Activated T-cell treated with anti-CD3 and anti-CD28 coated beads, Interleukin-2, amount 50 U/mL, for 4 hours (primary cell): ENCODE data around the gene DCX. TPM values are rescaled to one million over a fixed set of nuclear protein-coding genes. Genes with fewer than 3 reads are reported as not detected.

Experiments used
- ATAC-seq, 2 donors: fragments of 200-7000 bp; cut with Tn5 transposase; one replicate each; pipeline ENCODE4 v1.10.0; 2021
- DNase-seq: peaks from one replicate; pipeline ENCODE4 v3.0.0-alpha.2; 2020
- H3K27me3 Mint-ChIP-seq: one replicate; pipeline ENCODE4 v1.8.0; 2021; ENCODE audit warnings: low read depth, mixed read lengths
- H3K36me3 Mint-ChIP-seq: one replicate; pipeline ENCODE4 v1.8.0; 2022; ENCODE audit warnings: mixed read lengths; ENCODE audit not compliant: insufficient read depth
- H3K4me1 Mint-ChIP-seq: one replicate; pipeline ENCODE4 v1.8.0; 2021; ENCODE audit warnings: low read depth, mixed read lengths
- H3K4me3 Mint-ChIP-seq: one replicate; pipeline ENCODE4 v1.8.0; 2021; ENCODE audit warnings: mild to moderate bottlenecking, moderate library complexity, mixed read lengths
- H3K9me3 Mint-ChIP-seq: one replicate; pipeline ENCODE4 v1.8.0; 2021; ENCODE audit warnings: mixed read lengths
- total RNA-seq, 3 donors: library from RNA; stranded (reverse); gene quantifications; one replicate each; pipeline ENCODE4 v1.2.1, GENCODE V29; 2021

The DCX gene
- not detected for total RNA-seq

DNA sequence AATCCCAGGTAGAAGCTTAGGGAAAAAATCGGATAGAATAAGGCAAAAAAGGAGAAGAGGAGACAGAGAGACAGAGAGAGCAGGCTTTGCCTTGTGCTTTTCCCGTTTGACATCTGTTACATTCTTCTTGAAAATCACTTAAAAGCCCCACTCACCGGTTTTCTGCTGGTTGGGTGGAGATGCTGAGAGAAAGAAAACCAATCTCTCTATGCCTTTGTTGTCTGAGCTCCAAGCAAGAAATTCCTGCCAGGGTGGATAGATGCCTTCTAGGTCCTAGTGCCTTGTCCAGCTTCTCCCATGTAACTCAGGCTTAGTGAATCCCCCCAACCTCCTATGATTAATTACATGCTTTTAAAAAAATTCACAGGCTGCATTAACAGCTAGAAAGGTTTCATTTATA lies at the start of gene DCX:
Gene DCX (minus strand): TSS at position 210 of the 400 bp plus-strand sequence. CDS start 1,794 bp downstream, outside the sequence.
- no peaks in the 10 kb centered on the region for H3K9me3 Mint-ChIP-seq
- no peak for DNase-seq

GRCh38 chrX:111460607-111461006 lies 48.6 kb upstream of the DCX start:
- Mint-ChIP-seq H3K36me3 (no peaks in the 10 kb centered on the region), H3K4me1 (no peaks in the 10 kb centered on the region), H3K9me3 (no peaks in the 10 kb centered on the region), H3K4me3 (no peak overlapping the region), H3K27me3 (no peaks in the 10 kb centered on the region)
- ATAC-seq (no peak), DNase-seq (no peak)

More for the DNA sequence above, at the start of gene DCX:
- H3K4me1 Mint-ChIP-seq = no peaks in the 10 kb centered on the region
- H3K4me3 Mint-ChIP-seq = no peak within 1 kb of the TSS
- no peak for ATAC-seq
- H3K36me3 Mint-ChIP-seq = no peaks in the 10 kb centered on the region
- H3K27me3 Mint-ChIP-seq = peaks cover 6% of the 10 kb centered on the region

DNA sequence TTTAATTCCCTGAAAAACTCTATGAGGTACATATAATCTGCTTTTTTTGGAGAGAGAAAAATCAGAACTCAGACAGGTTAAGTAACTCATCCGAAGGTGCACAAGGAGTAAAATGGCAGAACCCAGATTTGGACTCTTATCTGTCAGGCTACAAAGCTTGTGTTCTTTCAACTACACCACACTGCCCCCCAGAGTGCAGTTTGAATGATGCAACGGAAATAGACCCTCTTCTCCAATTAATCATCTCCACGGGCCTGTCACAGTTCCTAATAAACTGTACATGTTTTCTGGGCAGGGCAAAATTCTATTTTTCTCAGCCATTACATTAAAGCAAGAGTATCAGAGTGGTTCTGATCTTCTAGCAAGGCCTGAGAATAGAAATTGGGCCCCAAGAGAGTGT lies 35.3 kb upstream of the DCX start:
- Mint-ChIP-seq H3K4me3 (no peak overlapping the region), H3K4me1 (no peaks in the 10 kb centered on the region), H3K27me3 (peaks cover 3% of the 10 kb centered on the region), H3K36me3 (no peaks in the 10 kb centered on the region), H3K9me3 (no peaks in the 10 kb centered on the region)
- DNase-seq (no peak), ATAC-seq (no peak)

GRCh38 chrX:111445485-111445884 lies 33.5 kb upstream of the DCX start:
- H3K4me3 Mint-ChIP-seq = no peak overlapping the region
- H3K27me3 Mint-ChIP-seq = peaks cover 3% of the 10 kb centered on the region
- ATAC-seq = no peak
- DNase-seq = no peak
- H3K4me1 Mint-ChIP-seq = no peaks in the 10 kb centered on the region
- no peaks in the 10 kb centered on the region for H3K9me3 Mint-ChIP-seq
- H3K36me3 Mint-ChIP-seq = no peaks in the 10 kb centered on the region

DNA sequence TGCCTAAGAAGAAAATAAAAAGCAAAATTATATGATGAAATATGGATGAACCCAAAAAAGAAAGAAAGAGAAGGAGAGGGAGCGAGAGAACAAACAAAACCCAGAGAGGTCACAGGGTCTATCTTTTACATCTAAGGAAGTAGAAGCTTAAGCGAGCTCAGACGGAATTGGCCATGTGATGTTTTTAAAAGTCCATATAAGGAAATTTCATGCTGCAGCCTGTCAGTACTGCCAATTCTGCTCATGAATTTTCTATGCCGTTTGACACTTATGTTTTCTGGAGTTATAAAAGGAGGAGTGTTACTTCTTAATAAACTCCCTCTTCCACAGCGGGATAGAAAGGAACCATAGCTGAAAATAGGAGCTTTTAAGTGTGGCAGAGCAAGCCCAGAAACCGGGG lies 32.9 kb upstream of the DCX start:
- Mint-ChIP-seq H3K4me3 (no peak overlapping the region), H3K27me3 (peaks cover 3% of the 10 kb centered on the region), H3K9me3 (no peaks in the 10 kb centered on the region), H3K4me1 (no peaks in the 10 kb centered on the region), H3K36me3 (no peaks in the 10 kb centered on the region)
- no peak for ATAC-seq
- no peak for DNase-seq

GRCh38 chrX:111443946-111444345 lies 32.0 kb upstream of the DCX start:
- Mint-ChIP-seq H3K4me1 (no peaks in the 10 kb centered on the region), H3K9me3 (no peaks in the 10 kb centered on the region), H3K4me3 (no peak overlapping the region), H3K27me3 (peaks cover 3% of the 10 kb centered on the region), H3K36me3 (no peaks in the 10 kb centered on the region)
- no peak for DNase-seq
- ATAC-seq = no peak

DNA sequence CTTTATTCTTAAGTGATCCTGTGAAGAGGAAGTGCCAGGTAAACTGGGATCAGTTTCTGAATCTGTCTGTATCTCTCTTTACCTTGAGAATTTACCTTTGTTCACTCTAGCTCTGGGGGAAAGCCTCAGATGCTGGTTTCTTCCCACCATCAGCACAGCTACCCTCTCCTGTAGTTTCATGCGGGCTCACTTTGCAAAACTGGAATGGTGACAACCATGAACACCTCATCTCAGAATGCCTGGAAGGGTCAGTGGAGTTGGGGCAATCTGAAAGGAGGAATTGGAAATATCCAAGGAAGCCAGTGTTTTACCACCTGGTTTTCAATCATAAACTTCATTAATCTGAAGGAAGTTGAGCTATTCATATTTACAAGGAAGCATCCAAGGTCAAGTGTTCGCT lies 30.8 kb upstream of the DCX start:
- Mint-ChIP-seq H3K4me1 (no peaks in the 10 kb centered on the region), H3K9me3 (no peaks in the 10 kb centered on the region), H3K27me3 (peaks cover under 1% of the 10 kb centered on the region), H3K36me3 (no peaks in the 10 kb centered on the region), H3K4me3 (no peak overlapping the region)
- DNase-seq = no peak
- no peak for ATAC-seq

- Mint-ChIP-seq H3K9me3 (no peaks in the 10 kb centered on the region), H3K36me3 (no peaks in the 10 kb centered on the region), H3K4me3 (no peak overlapping the region), H3K4me1 (no peaks in the 10 kb centered on the region), H3K27me3 (no peaks in the 10 kb centered on the region)
- no peak for ATAC-seq
- DNase-seq = no peak
Measured at GRCh38 chrX:111435469-111435868, 23.5 kb upstream of the DCX start.

DNA sequence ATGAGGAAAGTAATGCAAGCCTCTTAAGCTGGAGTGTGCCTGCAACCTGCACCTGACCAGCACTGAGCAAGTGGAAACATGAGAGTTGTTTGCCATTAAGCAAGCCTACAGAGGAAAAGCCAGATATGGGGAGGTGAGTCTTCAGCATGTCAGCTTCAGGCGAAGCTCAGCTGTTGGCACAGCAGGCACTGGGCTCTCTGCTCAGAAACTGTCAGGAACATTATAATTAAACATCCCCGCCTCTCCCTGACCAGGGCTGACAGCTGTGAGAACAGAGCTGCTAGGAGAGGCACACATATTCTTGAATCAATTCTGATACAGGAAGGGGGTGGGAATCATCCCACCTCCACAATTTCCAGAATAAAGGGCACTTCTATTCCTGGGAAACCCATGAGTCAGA lies 19.0 kb upstream of the DCX start:
- Mint-ChIP-seq H3K36me3 (no peaks in the 10 kb centered on the region), H3K27me3 (peaks cover 3% of the 10 kb centered on the region), H3K9me3 (no peaks in the 10 kb centered on the region), H3K4me1 (no peaks in the 10 kb centered on the region), H3K4me3 (no peak overlapping the region)
- DNase-seq = no peak
- no peak for ATAC-seq

GRCh38 chrX:111411557-111411956 lies 435 bp downstream of the DCX start:
- DNase-seq (no peak), ATAC-seq (no peak)
- Mint-ChIP-seq H3K36me3 (no peaks in the 10 kb centered on the region), H3K27me3 (peaks cover 6% of the 10 kb centered on the region), H3K4me3 (no peak overlapping the region), H3K9me3 (no peaks in the 10 kb centered on the region), H3K4me1 (no peaks in the 10 kb centered on the region)

DNA sequence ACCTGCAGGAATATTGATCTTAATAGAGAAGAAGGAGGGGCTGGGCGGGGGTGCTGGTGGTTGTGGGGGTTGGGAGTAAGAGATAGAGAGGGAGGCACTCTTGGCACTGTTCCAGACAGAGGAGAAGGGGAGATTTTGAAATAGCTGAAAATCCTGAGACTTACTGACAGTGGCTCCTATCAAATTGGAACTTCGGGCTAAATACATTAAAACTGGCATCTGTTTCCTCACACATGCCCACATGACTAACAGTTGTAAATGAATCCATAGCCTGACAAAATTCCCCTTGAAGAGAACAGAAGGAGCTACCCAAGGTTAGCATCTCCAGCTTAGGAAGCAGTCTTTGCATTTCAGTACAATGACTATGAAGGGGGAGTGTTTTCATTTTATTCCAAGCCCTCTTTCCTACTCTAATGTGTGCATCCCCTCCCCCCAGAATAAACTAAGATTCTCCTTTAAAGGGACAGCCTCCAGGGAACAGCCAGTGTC lies 1.4 kb downstream of the DCX start:
- no peak for ATAC-seq

GRCh38 chrX:111409326-111409725 lies 2.7 kb downstream of the DCX start:
- ATAC-seq (no peak), DNase-seq (no peak)
- Mint-ChIP-seq H3K27me3 (peaks cover 6% of the 10 kb centered on the region), H3K4me3 (no peak overlapping the region), H3K4me1 (no peaks in the 10 kb centered on the region), H3K36me3 (no peaks in the 10 kb centered on the region), H3K9me3 (no peaks in the 10 kb centered on the region)

More for the DNA sequence above, 1.4 kb downstream of the DCX start:
- Mint-ChIP-seq H3K4me1 (no peaks in the 10 kb centered on the region), H3K36me3 (no peaks in the 10 kb centered on the region), H3K27me3 (peaks cover 6% of the 10 kb centered on the region), H3K4me3 (no peak overlapping the region), H3K9me3 (no peaks in the 10 kb centered on the region)
- no peak for DNase-seq

DNA sequence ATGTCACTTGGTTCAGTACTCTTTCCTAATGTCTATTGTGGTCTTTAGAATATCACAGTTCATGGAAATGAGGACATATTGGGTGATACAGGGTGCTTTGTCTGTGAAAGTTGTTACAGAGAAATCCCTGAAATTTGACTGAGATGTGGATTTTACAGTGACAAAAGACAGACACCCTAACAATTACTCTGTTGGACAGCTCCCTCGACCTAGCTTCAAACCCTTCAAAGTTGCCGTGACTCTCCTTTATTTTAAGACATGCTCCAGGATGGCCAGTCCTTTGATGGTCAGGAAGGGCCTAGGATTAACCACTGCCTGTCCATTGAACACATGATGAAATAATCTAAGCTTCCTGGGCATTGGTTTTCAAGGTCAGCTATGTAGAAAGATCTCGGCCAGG lies 4.0 kb downstream of the DCX start:
- Mint-ChIP-seq H3K36me3 (no peaks in the 10 kb centered on the region), H3K4me3 (no peak overlapping the region), H3K4me1 (no peaks in the 10 kb centered on the region), H3K27me3 (peaks cover 6% of the 10 kb centered on the region), H3K9me3 (no peaks in the 10 kb centered on the region)
- ATAC-seq = no peak
- no peak for DNase-seq

DNA sequence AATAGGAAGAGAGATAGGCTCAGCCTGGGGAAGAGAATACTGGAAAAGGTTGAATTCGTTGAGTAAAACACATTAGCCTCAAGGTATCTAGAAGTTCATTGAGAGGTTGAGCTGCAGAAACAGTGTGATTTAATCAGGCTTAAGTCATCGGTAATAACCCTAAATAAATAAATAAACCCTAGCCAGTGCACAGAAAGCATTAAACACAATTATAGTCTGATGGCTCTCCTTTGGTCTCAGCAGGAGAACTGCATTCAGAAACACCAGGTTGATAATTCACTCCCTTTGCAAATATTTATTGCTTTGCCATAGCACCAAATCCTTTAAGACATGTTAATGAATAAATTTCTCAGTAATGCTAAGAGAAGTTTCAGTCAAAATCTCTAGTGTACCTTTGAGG lies 9.6 kb downstream of the DCX start:
- H3K9me3 Mint-ChIP-seq = no peaks in the 10 kb centered on the region
- H3K36me3 Mint-ChIP-seq = no peaks in the 10 kb centered on the region
- DNase-seq (no peak), ATAC-seq (no peak)
- H3K27me3 Mint-ChIP-seq = no peaks in the 10 kb centered on the region
- no peaks in the 10 kb centered on the region for H3K4me1 Mint-ChIP-seq
- no peak overlapping the region for H3K4me3 Mint-ChIP-seq

- Mint-ChIP-seq H3K36me3 (no peaks in the 10 kb centered on the region), H3K27me3 (no peaks in the 10 kb centered on the region), H3K4me1 (no peaks in the 10 kb centered on the region), H3K9me3 (no peaks in the 10 kb centered on the region), H3K4me3 (no peak overlapping the region)
- ATAC-seq = no peak
- DNase-seq = no peak
Measured at GRCh38 chrX:111395149-111395548, 16.8 kb downstream of the DCX start.

- Mint-ChIP-seq H3K4me3 (no peak overlapping the region), H3K4me1 (no peaks in the 10 kb centered on the region), H3K27me3 (no peaks in the 10 kb centered on the region), H3K9me3 (no peaks in the 10 kb centered on the region), H3K36me3 (no peaks in the 10 kb centered on the region)
- no peak for ATAC-seq
- no peak for DNase-seq
Measured at GRCh38 chrX:111394569-111394968, 17.4 kb downstream of the DCX start.
